Testis (tissue), 3 donors: ENCODE data around the gene CDPF1. TPM values are rescaled to one million over a fixed set of nuclear protein-coding genes. Genes with fewer than 3 reads are reported as not detected.

Experiments
- DNase-seq: peaks from one replicate; pipeline ENCODE4 v3.0.0-alpha.2; 2019
- H3K27ac ChIP-seq, 2 donors: fragments of 200-600 bp; sonication (generic); one replicate each; pipeline ENCODE4 v1.5.1; 2019
- H3K27me3 ChIP-seq: fragments of 200-600 bp; sonication (generic); one replicate; pipeline ENCODE4 v1.5.1; 2019
- H3K36me3 ChIP-seq: fragments of 200-600 bp; sonication (generic); one replicate; pipeline ENCODE4 v1.5.1; 2017; ENCODE audit warnings: low read depth; ENCODE audit errors: missing control alignments
- H3K4me1 ChIP-seq: fragments of 200-600 bp; sonication (generic); one replicate; pipeline ENCODE4 v1.5.1; 2019
- H3K4me3 ChIP-seq, 2 donors: fragments of 200-600 bp; sonication (generic); one replicate each; pipeline ENCODE4 v1.5.1; 2017 to 2019
- H3K9me3 ChIP-seq: fragments of 200-600 bp; sonication (generic); one replicate; pipeline ENCODE4 v1.5.1; 2017
- CTCF ChIP-seq, 3 experiments: fragments of 450-650 bp in 2 of 3; fragments of 200-600 bp in 1 of 3; sonication (generic) in 1 of 3; IDR thresholded peaks; one replicate each; pipeline ENCODE4 v1.5.1; 2016 to 2019; ENCODE audit warnings: antibody characterized with exemption in 3 of 3, mild to moderate bottlenecking in 2 of 3, moderate library complexity in 1 of 3
- POLR2A ChIP-seq: fragments of 450-650 bp; IDR thresholded peaks from one replicate; pipeline ENCODE4 v1.6.1; 2017; ENCODE audit warnings: antibody characterized with exemption, mild to moderate bottlenecking, moderate library complexity
- WGBS, 2 donors: methylation state at CpG; one replicate each; pipeline ENCODE4 v1.1.5; 2018; 5-methylcytosine and 5-hydroxymethylcytosine counted together
- intact Hi-C: fragments of 100-400 bp; cut with DNase I; formaldehyde crosslinking; loops from one replicate; pipeline ENCODE4 v1.15.1; 2023; ENCODE audit warnings: low total_unique reads
- polyA plus RNA-seq: library from polyadenylated mRNA; stranded (reverse); fragments of 350-450 nt; fragmentation: Illumina TruSeq; extraction: RNeasy Lipid Tissue Mini Kit (QIAGEN cat#74804); gene quantifications from one replicate; pipeline ENCODE4 v1.2.3, GENCODE V29; 2014; ENCODE audit warnings: low read depth, low replicate concordance; ENCODE audit not compliant: insufficient read depth
- total RNA-seq, 2 donors: library from RNA; depleted of rRNA; stranded (reverse); fragments of >200 nt; gene quantifications; one replicate each; pipeline ENCODE4 v1.2.3, GENCODE V29; 2016

CDPF1 gene
- total and polyA plus RNA-seq, 3 donors from 2014 or later: 6.0 to 12.2 (median 11.0) TPM

GRCh38 chr22:46276563-46276962, 26.5 kb upstream of the CDPF1 start:
- H3K36me3 ChIP-seq: no peaks in the 10 kb centered on the region
- TF ChIP-seq POLR2A: no peak
- TF ChIP-seq CTCF (IDR thresholded peaks at IDR 0.05): no peak
- no peaks in the 10 kb centered on the region for H3K27me3 ChIP-seq
- intact Hi-C loops: no loop called here
- no peak overlapping the region for H3K27ac ChIP-seq
- no peaks in the 10 kb centered on the region for H3K4me1 ChIP-seq
- DNase-seq: no peak
- 96 to 98% methylated on average over 7 of the region's 7 CpGs for WGBS, 2 donors
- no peaks in the 10 kb centered on the region for H3K9me3 ChIP-seq
- no peak overlapping the region for H3K4me3 ChIP-seq

- no peak overlapping the region for H3K27ac ChIP-seq
- no peaks in the 10 kb centered on the region for H3K27me3 ChIP-seq
- TF ChIP-seq CTCF (IDR thresholded peaks at IDR 0.05): no peak
- no peak for TF ChIP-seq POLR2A
- H3K4me3 ChIP-seq: no peak overlapping the region
- H3K36me3 ChIP-seq: no peaks in the 10 kb centered on the region
- DNase-seq: no peak
- H3K4me1 ChIP-seq: no peaks in the 10 kb centered on the region
- 80 to 83% methylated on average over 3 of the region's 3 CpGs for WGBS, 2 donors
- intact Hi-C loops: no loop called here
- H3K9me3 ChIP-seq: no peaks in the 10 kb centered on the region
These were observed 25.5 kb upstream of the CDPF1 start for GRCh38 chr22:46275455-46276122.

- H3K36me3 ChIP-seq: no peaks in the 10 kb centered on the region
- 94 to 98% methylated on average over 8 of the region's 8 CpGs for WGBS, 2 donors
- no peak overlapping the region for H3K4me3 ChIP-seq
- intact Hi-C loops: no loop called here
- H3K9me3 ChIP-seq: no peaks in the 10 kb centered on the region
- no peaks in the 10 kb centered on the region for H3K27me3 ChIP-seq
- no peak overlapping the region for H3K27ac ChIP-seq
- no peak for DNase-seq
- no peaks in the 10 kb centered on the region for H3K4me1 ChIP-seq
- TF ChIP-seq CTCF (IDR thresholded peaks at IDR 0.05) (no peak), POLR2A (no peak)
These were observed 24.3 kb upstream of the CDPF1 start for GRCh38 chr22:46274381-46274780.

DNA sequence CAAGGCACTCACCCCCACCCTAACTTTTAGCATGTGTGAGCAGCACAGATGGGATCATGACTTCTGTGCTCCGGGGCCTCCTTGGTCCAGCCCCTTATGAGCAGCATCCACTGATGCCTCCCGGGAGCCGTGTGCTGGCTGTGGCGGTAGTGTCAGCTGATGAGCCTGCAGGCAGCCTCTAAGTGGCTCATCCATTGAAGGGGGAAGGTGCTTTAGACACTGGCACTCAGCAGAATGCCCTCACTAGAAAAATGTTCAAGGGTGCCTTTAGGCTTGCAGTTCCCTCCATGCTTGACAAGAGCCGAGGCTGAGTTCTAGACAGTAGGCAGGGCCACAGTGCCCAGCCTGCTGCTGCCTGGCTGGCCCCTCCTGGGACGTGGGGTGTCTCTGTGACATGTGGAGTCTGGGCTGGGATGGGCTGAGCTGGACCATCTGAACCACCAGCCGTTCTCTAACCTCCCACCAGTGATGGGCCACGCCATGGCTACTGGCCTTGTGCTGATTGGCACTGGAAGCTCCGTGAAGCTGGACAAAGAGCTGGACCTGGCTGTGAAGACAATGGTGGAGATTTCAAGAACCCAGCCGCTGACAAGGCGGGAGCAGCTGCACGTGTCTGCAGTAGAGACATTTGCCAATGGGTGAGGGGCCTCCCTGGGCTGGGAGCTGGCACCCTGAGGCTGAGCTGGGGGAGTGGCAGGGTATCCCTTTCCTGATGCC, 23.5 kb upstream of the CDPF1 start:
- Histone ChIP-seq H3K9me3 (no peaks in the 10 kb centered on the region), H3K4me3 (no peak overlapping the region), H3K27ac (no peak overlapping the region), H3K27me3 (no peaks in the 10 kb centered on the region), H3K36me3 (no peaks in the 10 kb centered on the region), H3K4me1 (no peaks in the 10 kb centered on the region)
- intact Hi-C loops: no loop called here
- 82 to 89% methylated on average over 8 to 12 of the region's 12 CpGs for WGBS, 2 donors
- no peak for DNase-seq
- TF ChIP-seq POLR2A: no peak
- TF ChIP-seq CTCF (IDR thresholded peaks at IDR 0.05): no peak
